Measurements from ENCODE around the gene COPZ2. TPM values are rescaled to one million over a fixed set of nuclear protein-coding genes. Genes with fewer than 3 reads are reported as not detected.
"Not testable (repeated sequence)": the region's sequence is repeated elsewhere in the genome, so short reads cannot be mapped to it uniquely, and the experiment has no call there.

Gene COPZ2
- total RNA-seq, 1 experiment from 2014 or later: 1.2 TPM

DNA sequence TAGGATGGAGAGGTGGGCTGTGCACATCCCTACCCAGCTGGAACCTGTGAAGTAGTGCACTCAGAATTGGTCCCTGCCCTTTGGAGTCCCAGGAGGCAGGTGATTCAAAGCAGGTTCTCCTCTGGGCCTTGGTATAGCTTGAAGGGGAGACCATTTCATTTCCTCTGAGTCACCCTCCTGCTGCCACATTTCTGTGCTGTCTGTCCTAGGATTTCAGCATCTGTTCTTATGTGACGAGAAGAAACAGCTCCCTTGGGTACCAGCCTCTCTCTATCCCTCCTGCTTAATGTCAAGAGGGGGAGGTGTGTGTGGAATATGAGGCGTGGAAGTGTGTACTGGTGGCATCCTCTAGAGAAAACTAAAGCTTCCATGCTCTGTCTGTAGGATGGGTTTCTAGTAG is 5.6 kb upstream of the COPZ2 start:
- no peak for TF ChIP-seq CTCF (IDR thresholded peaks at IDR 0.05; ENCODE audit: unreplicated experiment)
- no TSS peak for BruUV-seq (replicated peaks)
- Mint-ChIP-seq H3K4me3 (ENCODE audit: low read depth, unreplicated experiment) (no peak overlapping the region), H3K27me3 (ENCODE audit: unreplicated experiment) (peaks cover 20% of the 10 kb centered on the region), H3K36me3 (ENCODE audit: insufficient read depth, unreplicated experiment) (peaks cover 26% of the 10 kb centered on the region), H3K4me1 (ENCODE audit: low read depth, unreplicated experiment) (peaks cover 20% of the 10 kb centered on the region), H3K9me3 (ENCODE audit: low read depth, unreplicated experiment) (no peaks in the 10 kb centered on the region), H3K27ac (ENCODE audit: unreplicated experiment) (no peak overlapping the region)
- intact Hi-C loops (cut with micrococcal nuclease; ENCODE audit: unreplicated experiment): no loop called here
- DNase-seq: no peak
- CTCF ChIA-PET: interaction anchor here (1.9 to 2.7 kb wide), 2 partner anchors 17 to 88 kb away, joined by 9 to 11 read pairs; no protein-coding TSS in a partner anchor

DNA sequence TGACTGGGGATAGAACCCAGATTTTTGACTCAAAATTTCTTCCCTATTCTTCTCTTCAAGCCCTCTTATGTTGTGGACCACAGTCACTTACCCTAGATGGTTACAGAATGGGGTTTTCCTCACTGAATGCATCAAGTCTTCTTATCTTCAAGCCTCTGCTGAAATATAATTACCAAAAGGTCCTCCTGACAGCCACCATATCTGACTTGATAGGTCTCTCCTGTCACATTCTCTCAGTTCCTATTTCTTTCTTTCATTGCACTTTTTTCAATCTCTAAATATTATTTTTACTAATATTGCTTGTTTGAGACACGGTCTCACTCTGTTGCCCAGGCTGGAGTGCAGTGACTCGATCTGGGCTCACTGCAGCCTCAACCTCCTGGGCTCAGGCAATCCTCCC is 1.1 kb upstream of the COPZ2 start:
- Mint-ChIP-seq H3K4me3 (ENCODE audit: low read depth, unreplicated experiment) (no peak overlapping the region), H3K36me3 (ENCODE audit: insufficient read depth, unreplicated experiment) (peaks cover 11% of the 10 kb centered on the region)
- CTCF ChIA-PET: no interaction called here

DNA sequence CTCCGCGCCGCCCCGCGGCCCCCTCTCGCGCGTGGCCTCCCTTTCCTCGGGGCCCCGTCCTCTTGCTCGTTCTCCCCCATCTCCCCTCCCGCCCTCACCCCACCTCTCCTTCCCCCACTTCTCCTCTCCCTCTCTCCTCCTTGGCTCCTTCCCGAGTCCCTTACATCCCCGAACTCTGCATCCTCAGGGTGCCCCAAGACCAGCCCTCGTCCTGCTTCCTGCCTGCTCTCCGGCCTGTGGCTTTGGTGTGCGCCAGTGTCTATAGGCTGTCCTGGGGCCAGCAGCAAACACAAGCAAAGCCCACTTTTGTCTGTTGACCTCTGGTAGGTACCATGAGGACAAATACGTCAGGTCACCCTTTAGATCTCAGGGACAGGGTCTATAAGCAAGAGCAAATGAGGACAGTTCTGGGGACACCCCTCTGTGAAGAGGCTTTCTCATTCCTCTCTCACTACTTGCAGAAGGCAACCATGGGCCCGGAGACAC is 284 bp upstream of the COPZ2 start:
- peaks cover 11% of the 10 kb centered on the region for H3K36me3 Mint-ChIP-seq (ENCODE audit: insufficient read depth, unreplicated experiment)
- peaks cover 57% of the 10 kb centered on the region for H3K27me3 Mint-ChIP-seq (ENCODE audit: unreplicated experiment)
- CTCF ChIA-PET: interaction anchor here (0.6 kb wide), 1 partner anchor 11 kb away, joined by 3 read pairs; no protein-coding TSS in a partner anchor
- peak overlapping the region; percentile 60 for H3K27ac Mint-ChIP-seq (ENCODE audit: unreplicated experiment)
- BruUV-seq (replicated peaks): no TSS peak
- DNase-seq: no peak
- H3K4me1 Mint-ChIP-seq (ENCODE audit: low read depth, unreplicated experiment): peaks cover 8% of the 10 kb centered on the region
- H3K4me3 Mint-ChIP-seq (ENCODE audit: low read depth, unreplicated experiment): peak overlapping the region; percentile 73
- TF ChIP-seq CTCF (IDR thresholded peaks at IDR 0.05; ENCODE audit: unreplicated experiment): no peak
- no peaks in the 10 kb centered on the region for H3K9me3 Mint-ChIP-seq (ENCODE audit: low read depth, unreplicated experiment)
- intact Hi-C loops (cut with micrococcal nuclease; ENCODE audit: unreplicated experiment): no loop called here

More for the DNA sequence above, 1.1 kb upstream of the COPZ2 start:
- intact Hi-C loops (cut with micrococcal nuclease; ENCODE audit: unreplicated experiment): no loop called here
- Mint-ChIP-seq H3K27me3 (ENCODE audit: unreplicated experiment) (peaks cover 49% of the 10 kb centered on the region), H3K9me3 (ENCODE audit: low read depth, unreplicated experiment) (no peaks in the 10 kb centered on the region), H3K27ac (ENCODE audit: unreplicated experiment) (no peak overlapping the region), H3K4me1 (ENCODE audit: low read depth, unreplicated experiment) (peaks cover 8% of the 10 kb centered on the region)
- no TSS peak for BruUV-seq (replicated peaks)
- DNase-seq: no peak
- TF ChIP-seq CTCF (IDR thresholded peaks at IDR 0.05; ENCODE audit: unreplicated experiment): no peak

GRCh38 chr17:48036693-48037035 is 933 bp downstream of the COPZ2 start:
- CTCF ChIA-PET: interaction anchor here (0.7 to 1.2 kb wide), 3 partner anchors 10 to 788 kb away, joined by 3 to 5 read pairs (median 3); no protein-coding TSS in a partner anchor

DNA sequence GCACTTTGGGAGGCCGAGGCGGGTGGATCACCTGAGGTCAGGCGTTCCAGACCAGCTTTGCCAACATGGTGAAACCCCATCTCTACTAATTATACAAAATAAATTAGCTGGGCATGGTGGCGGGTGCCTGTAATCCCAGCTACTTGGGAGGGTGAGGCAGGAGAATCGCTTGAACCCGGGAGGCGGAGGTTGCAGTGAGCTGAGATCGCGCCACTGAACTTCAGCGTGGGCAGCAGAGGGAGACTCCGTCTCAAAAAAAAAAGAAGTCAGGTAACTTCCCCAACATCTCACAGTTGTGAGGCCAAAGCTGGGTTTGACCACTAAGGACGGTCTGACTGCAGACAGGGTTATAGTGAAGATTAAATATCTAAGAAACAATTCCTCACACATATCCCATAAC is 2.9 kb downstream of the COPZ2 start:
- Mint-ChIP-seq H3K27me3 (ENCODE audit: unreplicated experiment) (peaks cover 84% of the 10 kb centered on the region), H3K36me3 (ENCODE audit: insufficient read depth, unreplicated experiment) (peaks cover 11% of the 10 kb centered on the region)
- H3K4me3 Mint-ChIP-seq (ENCODE audit: low read depth, unreplicated experiment); BruUV-seq (replicated peaks); CTCF ChIA-PET; intact Hi-C loops (cut with micrococcal nuclease; ENCODE audit: unreplicated experiment); DNase-seq; H3K4me1 Mint-ChIP-seq (ENCODE audit: low read depth, unreplicated experiment); H3K27ac Mint-ChIP-seq (ENCODE audit: unreplicated experiment); H3K9me3 Mint-ChIP-seq (ENCODE audit: low read depth, unreplicated experiment): not testable (repeated sequence)

More at GRCh38 chr17:48036693-48037035, 933 bp downstream of the COPZ2 start:
- Mint-ChIP-seq H3K36me3 (ENCODE audit: insufficient read depth, unreplicated experiment) (peaks cover 11% of the 10 kb centered on the region), H3K4me3 (ENCODE audit: low read depth, unreplicated experiment) (peak overlapping the region; percentile 73), H3K4me1 (ENCODE audit: low read depth, unreplicated experiment) (peaks cover 8% of the 10 kb centered on the region), H3K27ac (ENCODE audit: unreplicated experiment) (no peak overlapping the region), H3K9me3 (ENCODE audit: low read depth, unreplicated experiment) (no peaks in the 10 kb centered on the region), H3K27me3 (ENCODE audit: unreplicated experiment) (peaks cover 69% of the 10 kb centered on the region)
- no TSS peak for BruUV-seq (replicated peaks)
- intact Hi-C loops (cut with micrococcal nuclease; ENCODE audit: unreplicated experiment): no loop called here
- TF ChIP-seq CTCF (IDR thresholded peaks at IDR 0.05; ENCODE audit: unreplicated experiment): no peak
- DNase-seq: no peak

All from Calu3 (cell line).